SK-N-SH (cell line): ENCODE data around the gene DLL4. TPM values are rescaled to one million over a fixed set of nuclear protein-coding genes. Genes with fewer than 3 reads are reported as not detected.

Experiments used
- CTCF ChIA-PET: fragments of 300-600, 350-600 bp; formaldehyde crosslinking; extraction: SDS; loops from one replicate; lab custom pipeline; 2021; lab: Yijun Ruan, JAX
- POLR2A ChIA-PET: fragments of 350-600 bp; sonication (Branson Sonifier 250); formaldehyde crosslinking; extraction: SDS; loops from one replicate; lab custom pipeline; 2020; ENCODE audit warnings: antibody characterized with exemption, inconsistent platforms; lab: Yijun Ruan, JAX
- DNase-seq: peaks from one replicate; pipeline ENCODE4 v3.0.0; 2012
- H2AFZ ChIP-seq: fragments of 200-600 bp; sonication (generic); 2 replicates; pipeline ENCODE4 v1.8.1; 2016; ENCODE audit warnings: antibody characterized with exemption, mild to moderate bottlenecking, low read depth
- H3F3A ChIP-seq: fragments of 200-600 bp; sonication (generic); replicated peaks from 2 replicates; pipeline ENCODE3; 2016; ENCODE audit warnings: antibody characterized with exemption, mild to moderate bottlenecking; ENCODE audit not compliant: insufficient read depth
- H3K27ac ChIP-seq, 2 experiments: fragments of 200-500 bp in 1 of 2; fragments of 200-600 bp in 1 of 2; sonication (Bioruptor generic) in 1 of 2; sonication (generic), shearing (Covaris generic) in 1 of 2; 2 replicates each; pipeline versions ENCODE4 v1.5.1 to v1.6.1; 2014 to 2016; ENCODE audit warnings: low read depth in 2 of 2, inconsistent platforms in 1 of 2, low read length in 1 of 2, mild to moderate bottlenecking in 1 of 2, mixed read lengths in 1 of 2
- H3K27me3 ChIP-seq: fragments of 200-600 bp; sonication (generic), shearing (Covaris generic); 2 replicates; pipeline ENCODE4 v1.6.1; 2016; ENCODE audit warnings: mixed run types; ENCODE audit not compliant: insufficient read depth
- H3K36me3 ChIP-seq, 2 experiments: fragments of 200-500 bp in 1 of 2; fragments of 200-600 bp in 1 of 2; sonication (Bioruptor generic) in 1 of 2; sonication (generic) in 1 of 2; replicated peaks in 1 of 2; 2 replicates each; pipeline versions ENCODE3 to v1.5.1; 2014 to 2016; ENCODE audit warnings: low read length in 1 of 2, mild to moderate bottlenecking in 1 of 2; ENCODE audit not compliant: insufficient read depth in 2 of 2, control insufficient read depth in 1 of 2
- H3K4me1 ChIP-seq, 2 experiments: fragments of 200-500 bp in 1 of 2; fragments of 200-600 bp in 1 of 2; sonication (Bioruptor generic) in 1 of 2; sonication (generic), shearing (Covaris generic) in 1 of 2; 2 replicates each; pipeline versions ENCODE4 v1.5.1 to v1.6.1; 2014 to 2016; ENCODE audit warnings: low read depth in 1 of 2, low read length in 1 of 2, mixed run types in 1 of 2; ENCODE audit not compliant: insufficient read depth in 2 of 2, control insufficient read depth in 1 of 2
- H3K4me2 ChIP-seq: fragments of 200-600 bp; sonication (generic), shearing (Covaris generic); 2 replicates; pipeline ENCODE4 v1.6.1; 2017; ENCODE audit warnings: mixed run types
- H3K4me3 ChIP-seq, 2 experiments: fragments of 200-500 bp in 1 of 2; fragments of 200-600 bp in 1 of 2; sonication (Bioruptor generic) in 1 of 2; sonication (generic), shearing (Covaris generic) in 1 of 2; 2 replicates each; pipeline versions ENCODE4 v1.5.1 to v1.8.1; 2014 to 2016; ENCODE audit warnings: low read depth in 2 of 2, inconsistent platforms in 1 of 2, low read length in 1 of 2, mild to moderate bottlenecking in 1 of 2, mixed read lengths in 1 of 2, moderate library complexity in 1 of 2
- H3K79me2 ChIP-seq: fragments of 200-600 bp; sonication (generic); 2 replicates; pipeline ENCODE4 v1.8.1; 2017; ENCODE audit warnings: mild to moderate bottlenecking; ENCODE audit not compliant: insufficient read depth
- H3K9ac ChIP-seq: fragments of 200-600 bp; sonication (generic); 2 replicates; pipeline ENCODE4 v1.6.1; 2017; ENCODE audit warnings: mixed run types
- H3K9me2 ChIP-seq: fragments of 200-600 bp; sonication (generic); 2 replicates; pipeline ENCODE4 v1.6.1; 2017; ENCODE audit warnings: mixed run types
- H3K9me3 ChIP-seq: fragments of 200-600 bp; sonication (generic); 2 replicates; pipeline ENCODE4 v1.6.1; 2017; ENCODE audit warnings: mixed run types, mild to moderate bottlenecking, moderate library complexity
- H4K20me1 ChIP-seq: fragments of 200-600 bp; sonication (generic); 2 replicates; pipeline ENCODE4 v1.6.1; 2017; ENCODE audit warnings: mild to moderate bottlenecking, mixed run types; ENCODE audit not compliant: insufficient read depth
- ELF1 ChIP-seq: IDR thresholded peaks from 2 replicates; pipeline ENCODE4 v1.4.0; 2012
- GABPA ChIP-seq: IDR thresholded peaks from 2 replicates; pipeline ENCODE4 v1.4.0; 2012; ENCODE audit warnings: low read depth, mild to moderate bottlenecking
- GATA2 ChIP-seq: sonication (generic); formaldehyde crosslinking; IDR thresholded peaks from 2 replicates; pipeline ENCODE4 v1.5.0; 2020; ENCODE audit warnings: mild to moderate bottlenecking, missing genetic modification reagents
- MXI1 ChIP-seq: IDR thresholded peaks from 2 replicates; pipeline ENCODE4 v1.6.1; 2012; ENCODE audit warnings: mild to moderate bottlenecking, low read depth, low read length, improper control_type of control experiment
- RAD21 ChIP-seq: IDR thresholded peaks from 2 replicates; pipeline ENCODE4 v1.6.1; 2012; ENCODE audit warnings: mild to moderate bottlenecking, low read length
- SMC3 ChIP-seq: IDR thresholded peaks from 2 replicates; pipeline ENCODE4 v1.6.1; 2012; ENCODE audit warnings: low read depth, low read length, improper control_type of control experiment
- TAF1 ChIP-seq: IDR thresholded peaks from 2 replicates; pipeline ENCODE4 v1.6.1; 2012; ENCODE audit warnings: low read depth, mild to moderate bottlenecking, low read length, moderate library complexity, borderline replicate concordance
- WGBS: methylation state at CpG from one replicate; pipeline ENCODE4 v1.1.6; 2017; ENCODE audit warnings: low lambda C conversion rate; 5-methylcytosine and 5-hydroxymethylcytosine counted together
- polyA plus RNA-seq, 3 experiments: library from polyadenylated mRNA; depleted of rRNA; stranded (reverse); fragments of >200 nt; gene quantifications; 2 replicates each; pipeline ENCODE4 v1.2.3, GENCODE V29; 2012
- TF ChIP-seq, protein P1 (sequence below): IDR thresholded peaks from 2 replicates; pipeline ENCODE4 v1.6.1; 2012; ENCODE audit warnings: mild to moderate bottlenecking, low read depth, low read length, moderate library complexity
- TF ChIP-seq, protein P2 (sequence below): fragments of 200-600 bp; sonication (generic); IDR thresholded peaks from 2 replicates; pipeline ENCODE4 v1.6.1; 2017; ENCODE audit warnings: antibody characterized with exemption, mild to moderate bottlenecking, moderate library complexity
- TF ChIP-seq, protein P3 (sequence below): IDR thresholded peaks from 2 replicates; pipeline ENCODE4; 2012
- TF ChIP-seq, protein P4 (sequence below): fragments of 150-350 bp; IDR thresholded peaks from 2 replicates; pipeline ENCODE4 v1.6.1; 2016; ENCODE audit warnings: mild to moderate bottlenecking, low read depth, low read length
- TF ChIP-seq, protein P5 (sequence below): IDR thresholded peaks from 2 replicates; pipeline ENCODE4 v1.4.0; 2012; ENCODE audit warnings: low read depth, borderline replicate concordance

The DLL4 gene
- polyA plus RNA-seq, 1 of the 3 experiments (the other 2 are of a cell fraction): 0.03 TPM

DNA sequence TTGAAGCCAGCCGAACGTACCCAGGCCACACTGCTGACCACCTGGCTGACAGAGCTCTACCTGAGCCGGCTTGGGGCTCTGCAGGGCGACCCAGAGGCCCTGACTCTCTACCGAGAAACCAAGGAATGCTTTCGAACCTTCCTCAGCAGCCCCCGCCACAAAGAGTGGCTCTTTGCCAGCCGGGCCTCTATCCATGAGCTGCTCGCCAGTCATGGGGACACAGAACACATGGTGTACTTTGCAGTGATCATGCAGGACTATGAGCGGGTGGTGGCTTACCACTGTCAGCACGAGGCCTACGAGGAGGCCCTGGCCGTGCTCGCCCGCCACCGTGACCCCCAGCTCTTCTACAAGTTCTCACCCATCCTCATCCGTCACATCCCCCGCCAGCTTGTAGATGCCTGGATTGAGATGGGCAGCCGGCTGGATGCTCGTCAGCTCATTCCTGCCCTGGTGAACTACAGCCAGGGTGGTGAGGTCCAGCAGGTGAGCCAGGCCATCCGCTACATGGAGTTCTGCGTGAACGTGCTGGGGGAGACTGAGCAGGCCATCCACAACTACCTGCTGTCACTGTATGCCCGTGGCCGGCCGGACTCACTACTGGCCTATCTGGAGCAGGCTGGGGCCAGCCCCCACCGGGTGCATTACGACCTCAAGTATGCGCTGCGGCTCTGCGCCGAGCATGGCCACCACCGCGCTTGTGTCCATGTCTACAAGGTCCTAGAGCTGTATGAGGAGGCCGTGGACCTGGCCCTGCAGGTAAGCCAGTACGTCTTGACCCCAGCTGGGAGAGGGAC is 28.7 kb upstream of the DLL4 start (continued):
- TF ChIP-seq, protein P1, sequence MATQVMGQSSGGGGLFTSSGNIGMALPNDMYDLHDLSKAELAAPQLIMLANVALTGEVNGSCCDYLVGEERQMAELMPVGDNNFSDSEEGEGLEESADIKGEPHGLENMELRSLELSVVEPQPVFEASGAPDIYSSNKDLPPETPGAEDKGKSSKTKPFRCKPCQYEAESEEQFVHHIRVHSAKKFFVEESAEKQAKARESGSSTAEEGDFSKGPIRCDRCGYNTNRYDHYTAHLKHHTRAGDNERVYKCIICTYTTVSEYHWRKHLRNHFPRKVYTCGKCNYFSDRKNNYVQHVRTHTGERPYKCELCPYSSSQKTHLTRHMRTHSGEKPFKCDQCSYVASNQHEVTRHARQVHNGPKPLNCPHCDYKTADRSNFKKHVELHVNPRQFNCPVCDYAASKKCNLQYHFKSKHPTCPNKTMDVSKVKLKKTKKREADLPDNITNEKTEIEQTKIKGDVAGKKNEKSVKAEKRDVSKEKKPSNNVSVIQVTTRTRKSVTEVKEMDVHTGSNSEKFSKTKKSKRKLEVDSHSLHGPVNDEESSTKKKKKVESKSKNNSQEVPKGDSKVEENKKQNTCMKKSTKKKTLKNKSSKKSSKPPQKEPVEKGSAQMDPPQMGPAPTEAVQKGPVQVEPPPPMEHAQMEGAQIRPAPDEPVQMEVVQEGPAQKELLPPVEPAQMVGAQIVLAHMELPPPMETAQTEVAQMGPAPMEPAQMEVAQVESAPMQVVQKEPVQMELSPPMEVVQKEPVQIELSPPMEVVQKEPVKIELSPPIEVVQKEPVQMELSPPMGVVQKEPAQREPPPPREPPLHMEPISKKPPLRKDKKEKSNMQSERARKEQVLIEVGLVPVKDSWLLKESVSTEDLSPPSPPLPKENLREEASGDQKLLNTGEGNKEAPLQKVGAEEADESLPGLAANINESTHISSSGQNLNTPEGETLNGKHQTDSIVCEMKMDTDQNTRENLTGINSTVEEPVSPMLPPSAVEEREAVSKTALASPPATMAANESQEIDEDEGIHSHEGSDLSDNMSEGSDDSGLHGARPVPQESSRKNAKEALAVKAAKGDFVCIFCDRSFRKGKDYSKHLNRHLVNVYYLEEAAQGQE: no peak
- TF ChIP-seq, protein P2, sequence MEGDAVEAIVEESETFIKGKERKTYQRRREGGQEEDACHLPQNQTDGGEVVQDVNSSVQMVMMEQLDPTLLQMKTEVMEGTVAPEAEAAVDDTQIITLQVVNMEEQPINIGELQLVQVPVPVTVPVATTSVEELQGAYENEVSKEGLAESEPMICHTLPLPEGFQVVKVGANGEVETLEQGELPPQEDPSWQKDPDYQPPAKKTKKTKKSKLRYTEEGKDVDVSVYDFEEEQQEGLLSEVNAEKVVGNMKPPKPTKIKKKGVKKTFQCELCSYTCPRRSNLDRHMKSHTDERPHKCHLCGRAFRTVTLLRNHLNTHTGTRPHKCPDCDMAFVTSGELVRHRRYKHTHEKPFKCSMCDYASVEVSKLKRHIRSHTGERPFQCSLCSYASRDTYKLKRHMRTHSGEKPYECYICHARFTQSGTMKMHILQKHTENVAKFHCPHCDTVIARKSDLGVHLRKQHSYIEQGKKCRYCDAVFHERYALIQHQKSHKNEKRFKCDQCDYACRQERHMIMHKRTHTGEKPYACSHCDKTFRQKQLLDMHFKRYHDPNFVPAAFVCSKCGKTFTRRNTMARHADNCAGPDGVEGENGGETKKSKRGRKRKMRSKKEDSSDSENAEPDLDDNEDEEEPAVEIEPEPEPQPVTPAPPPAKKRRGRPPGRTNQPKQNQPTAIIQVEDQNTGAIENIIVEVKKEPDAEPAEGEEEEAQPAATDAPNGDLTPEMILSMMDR: no peak

DNA sequence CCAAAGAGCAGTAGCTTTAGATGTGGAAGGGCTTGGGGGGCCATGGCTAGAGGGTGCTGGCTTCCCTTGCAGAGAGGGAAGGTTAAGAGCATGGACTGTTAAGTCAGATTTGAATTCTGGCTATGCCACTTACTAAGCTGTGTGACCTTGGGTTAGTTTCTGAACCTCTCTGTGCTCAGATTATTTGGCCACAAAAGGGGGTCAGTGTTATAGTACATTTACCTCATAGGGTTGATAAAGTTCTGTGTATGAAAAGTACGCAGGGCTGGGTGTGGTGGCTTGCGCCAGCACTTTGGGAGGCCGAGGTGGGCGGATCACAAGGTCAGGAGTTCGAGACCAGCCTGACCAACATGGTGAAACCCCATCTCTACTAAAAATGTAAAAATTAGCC is 28.1 kb upstream of the DLL4 start:
- H3F3A ChIP-seq: peaks cover 27% of the 10 kb centered on the region
- WGBS: 75% methylated on average over 5 of the region's 5 CpGs
- H3K27me3 ChIP-seq: no peaks in the 10 kb centered on the region
- POLR2A ChIA-PET: no interaction called here
- no peaks in the 10 kb centered on the region for H3K9me3 ChIP-seq
- H3K4me3 ChIP-seq: no peak overlapping the region
- H3K79me2 ChIP-seq: peaks cover 31% of the 10 kb centered on the region
- H3K9me2 ChIP-seq: no peaks in the 10 kb centered on the region
- no peak overlapping the region for H3K4me2 ChIP-seq
- no peak overlapping the region for H3K27ac ChIP-seq
- TF ChIP-seq GATA2 (CRISPR knock-in tag) (no peak), SMC3 (no peak), TAF1 (no peak), GABPA (no peak), ELF1 (no peak), MXI1 (no peak), RAD21 (no peak)
- TF ChIP-seq, protein P2: no peak
- TF ChIP-seq, protein P3, sequence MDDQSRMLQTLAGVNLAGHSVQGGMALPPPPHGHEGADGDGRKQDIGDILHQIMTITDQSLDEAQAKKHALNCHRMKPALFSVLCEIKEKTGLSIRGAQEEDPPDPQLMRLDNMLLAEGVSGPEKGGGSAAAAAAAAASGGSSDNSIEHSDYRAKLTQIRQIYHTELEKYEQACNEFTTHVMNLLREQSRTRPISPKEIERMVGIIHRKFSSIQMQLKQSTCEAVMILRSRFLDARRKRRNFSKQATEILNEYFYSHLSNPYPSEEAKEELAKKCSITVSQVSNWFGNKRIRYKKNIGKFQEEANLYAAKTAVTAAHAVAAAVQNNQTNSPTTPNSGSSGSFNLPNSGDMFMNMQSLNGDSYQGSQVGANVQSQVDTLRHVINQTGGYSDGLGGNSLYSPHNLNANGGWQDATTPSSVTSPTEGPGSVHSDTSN: no peak
- TF ChIP-seq, protein P4, sequence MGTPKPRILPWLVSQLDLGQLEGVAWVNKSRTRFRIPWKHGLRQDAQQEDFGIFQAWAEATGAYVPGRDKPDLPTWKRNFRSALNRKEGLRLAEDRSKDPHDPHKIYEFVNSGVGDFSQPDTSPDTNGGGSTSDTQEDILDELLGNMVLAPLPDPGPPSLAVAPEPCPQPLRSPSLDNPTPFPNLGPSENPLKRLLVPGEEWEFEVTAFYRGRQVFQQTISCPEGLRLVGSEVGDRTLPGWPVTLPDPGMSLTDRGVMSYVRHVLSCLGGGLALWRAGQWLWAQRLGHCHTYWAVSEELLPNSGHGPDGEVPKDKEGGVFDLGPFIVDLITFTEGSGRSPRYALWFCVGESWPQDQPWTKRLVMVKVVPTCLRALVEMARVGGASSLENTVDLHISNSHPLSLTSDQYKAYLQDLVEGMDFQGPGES: no peak
- TF ChIP-seq, protein P5, sequence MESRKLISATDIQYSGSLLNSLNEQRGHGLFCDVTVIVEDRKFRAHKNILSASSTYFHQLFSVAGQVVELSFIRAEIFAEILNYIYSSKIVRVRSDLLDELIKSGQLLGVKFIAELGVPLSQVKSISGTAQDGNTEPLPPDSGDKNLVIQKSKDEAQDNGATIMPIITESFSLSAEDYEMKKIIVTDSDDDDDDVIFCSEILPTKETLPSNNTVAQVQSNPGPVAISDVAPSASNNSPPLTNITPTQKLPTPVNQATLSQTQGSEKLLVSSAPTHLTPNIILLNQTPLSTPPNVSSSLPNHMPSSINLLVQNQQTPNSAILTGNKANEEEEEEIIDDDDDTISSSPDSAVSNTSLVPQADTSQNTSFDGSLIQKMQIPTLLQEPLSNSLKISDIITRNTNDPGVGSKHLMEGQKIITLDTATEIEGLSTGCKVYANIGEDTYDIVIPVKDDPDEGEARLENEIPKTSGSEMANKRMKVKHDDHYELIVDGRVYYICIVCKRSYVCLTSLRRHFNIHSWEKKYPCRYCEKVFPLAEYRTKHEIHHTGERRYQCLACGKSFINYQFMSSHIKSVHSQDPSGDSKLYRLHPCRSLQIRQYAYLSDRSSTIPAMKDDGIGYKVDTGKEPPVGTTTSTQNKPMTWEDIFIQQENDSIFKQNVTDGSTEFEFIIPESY: no peak
- H2AFZ ChIP-seq: no peak overlapping the region
- DNase-seq: no peak
- peaks cover 20% of the 10 kb centered on the region; the same call in 1 of the 2 replicates for H4K20me1 ChIP-seq
- H3K4me1 ChIP-seq: peaks cover 0 to 6% of the 10 kb centered on the region in 2 experiments; a peak in 1 of 4 replicates
- peaks cover 19 to 42% of the 10 kb centered on the region in 2 experiments for H3K36me3 ChIP-seq
- no peak overlapping the region for H3K9ac ChIP-seq
- CTCF ChIA-PET: interaction anchor here (1.4 to 23.8 kb wide), 4 partner anchors 9 to 121 kb away, joined by 5 to 675 read pairs (median 173); partner anchors contain the start of gene DLL4
